Measurements from ENCODE around the gene SV2A.

The SV2A gene

GRCh38 chr1:149931212-149931790, 13.7 kb upstream of the SV2A start:
- H3K4me3 ChIP-seq (ENCODE audit: low read length) = peak overlapping the region; percentile 40
- TF ChIP-seq CTCF (IDR thresholded peaks at IDR 0.05; ENCODE audit: low read length) = no peak
- TF ChIP-seq EZH2phosphoT487 (IDR thresholded peaks at IDR 0.05; ENCODE audit: low read length) = no peak
- TF ChIP-seq EZH2 (optimal IDR thresholded peaks at IDR 0.05; ENCODE audit: low read depth, low read length) = no peak
- no peaks in the 10 kb centered on the region for H3K27me3 ChIP-seq (replicated peaks; ENCODE audit: insufficient read depth, low read length)
- H3F3A ChIP-seq (ENCODE audit: insufficient read depth, low read length) = peaks cover 13% of the 10 kb centered on the region
- H3K79me2 ChIP-seq (ENCODE audit: low read length) = peaks cover 14% of the 10 kb centered on the region
- 0 out of 2 replicates have a peak, but pooled peaks cover 2% of the 10 kb centered on the region for H3K36me3 ChIP-seq (replicated peaks; ENCODE audit: insufficient read depth, low read length)
- peaks cover 24% of the 10 kb centered on the region for H3K4me1 ChIP-seq (ENCODE audit: low read length)
- no peak for DNase-seq
- no peaks in the 10 kb centered on the region for H4K20me1 ChIP-seq (ENCODE audit: insufficient read depth, low read length)
- H3K4me2 ChIP-seq (ENCODE audit: low read depth, low read length) = peak overlapping the region; percentile 62; the same call in 1 of the 2 replicates
- H3K27ac ChIP-seq (ENCODE audit: low read length) = peak overlapping the region; percentile 26; the same call in 1 of the 2 replicates
- peak overlapping the region; percentile 75 for H2AFZ ChIP-seq (ENCODE audit: low read length)
- no peak overlapping the region; the same call in 1 of the 2 replicates for H3K9ac ChIP-seq (ENCODE audit: low read length)
- no peaks in the 10 kb centered on the region for H3K9me2 ChIP-seq (replicated peaks; ENCODE audit: insufficient read depth, low read length)
- no peaks in the 10 kb centered on the region for H3K9me3 ChIP-seq (replicated peaks; ENCODE audit: insufficient read depth, low read length)

GRCh38 chr1:149929856-149930255, 12.2 kb upstream of the SV2A start:
- Histone ChIP-seq H3K9ac (ENCODE audit: low read length) (no peak overlapping the region), H3K4me3 (ENCODE audit: low read length) (no peak overlapping the region), H3K27ac (ENCODE audit: low read length) (no peak overlapping the region), H3K79me2 (ENCODE audit: low read length) (peaks cover 28% of the 10 kb centered on the region), H3K9me2 (replicated peaks; ENCODE audit: insufficient read depth, low read length) (no peaks in the 10 kb centered on the region), H3K4me1 (ENCODE audit: low read length) (peaks cover 28% of the 10 kb centered on the region), H3K27me3 (replicated peaks; ENCODE audit: insufficient read depth, low read length) (no peaks in the 10 kb centered on the region), H4K20me1 (ENCODE audit: insufficient read depth, low read length) (no peaks in the 10 kb centered on the region), H3K4me2 (ENCODE audit: low read depth, low read length) (no peak overlapping the region), H3K36me3 (replicated peaks; ENCODE audit: insufficient read depth, low read length) (peaks cover 17% of the 10 kb centered on the region), H2AFZ (ENCODE audit: low read length) (no peak overlapping the region), H3F3A (ENCODE audit: insufficient read depth, low read length) (peaks cover 13% of the 10 kb centered on the region), H3K9me3 (replicated peaks; ENCODE audit: insufficient read depth, low read length) (no peaks in the 10 kb centered on the region)
- DNase-seq = no peak
- no peak for TF ChIP-seq EZH2phosphoT487 (IDR thresholded peaks at IDR 0.05; ENCODE audit: low read length)
- TF ChIP-seq EZH2 (optimal IDR thresholded peaks at IDR 0.05; ENCODE audit: low read depth, low read length) = no peak
- TF ChIP-seq CTCF (IDR thresholded peaks at IDR 0.05; ENCODE audit: low read length) = no peak

GRCh38 chr1:149928401-149928724, 10.7 kb upstream of the SV2A start:
- peak overlapping the region; percentile 59 for H2AFZ ChIP-seq (ENCODE audit: low read length)
- peaks cover 35% of the 10 kb centered on the region for H3K79me2 ChIP-seq (ENCODE audit: low read length)
- no peaks in the 10 kb centered on the region for H3K9me3 ChIP-seq (replicated peaks; ENCODE audit: insufficient read depth, low read length)
- no peak for TF ChIP-seq CTCF (IDR thresholded peaks at IDR 0.05; ENCODE audit: low read length)
- no peak for TF ChIP-seq EZH2phosphoT487 (IDR thresholded peaks at IDR 0.05; ENCODE audit: low read length)
- H3K4me1 ChIP-seq (ENCODE audit: low read length) = peaks cover 28% of the 10 kb centered on the region
- H3K27ac ChIP-seq (ENCODE audit: low read length) = peak overlapping the region; percentile 97
- no peaks in the 10 kb centered on the region for H4K20me1 ChIP-seq (ENCODE audit: insufficient read depth, low read length)
- peak overlapping the region; percentile 97 for H3K9ac ChIP-seq (ENCODE audit: low read length)
- peaks cover 13% of the 10 kb centered on the region for H3F3A ChIP-seq (ENCODE audit: insufficient read depth, low read length)
- no peaks in the 10 kb centered on the region for H3K27me3 ChIP-seq (replicated peaks; ENCODE audit: insufficient read depth, low read length)
- H3K4me2 ChIP-seq (ENCODE audit: low read depth, low read length) = peak overlapping the region; percentile 97
- no peaks in the 10 kb centered on the region for H3K9me2 ChIP-seq (replicated peaks; ENCODE audit: insufficient read depth, low read length)
- peaks cover 32% of the 10 kb centered on the region for H3K36me3 ChIP-seq (replicated peaks; ENCODE audit: insufficient read depth, low read length)
- DNase-seq = no peak
- H3K4me3 ChIP-seq (ENCODE audit: low read length) = peak overlapping the region; percentile 83

Measured in MM.1S (cell line).